ENCODE measurements around the gene RAI1.

The RAI1 gene

GRCh38 chr17:17742688-17743390, 61.6 kb downstream of the RAI1 start:
- TF ChIP-seq CTCF (IDR thresholded peaks at IDR 0.05; ENCODE audit: low read depth, low read length, missing control alignments) = no peak
- no peak for DNase-seq
- no peak overlapping the region for H3K27ac ChIP-seq
- in situ Hi-C loops (cut with HindIII; ENCODE audit: low pct_ligation_motif_present, low sequenced_read_pairs) = no loop called here
- no peak overlapping the region for H3K4me3 ChIP-seq (ENCODE audit: low read depth, low read length)
- no peaks in the 10 kb centered on the region for H3K27me3 ChIP-seq (replicated peaks)
- no peaks in the 10 kb centered on the region for H3K36me3 ChIP-seq (replicated peaks)

GRCh38 chr17:17743391-17744112, 62.3 kb downstream of the RAI1 start:
- no peaks in the 10 kb centered on the region for H3K36me3 ChIP-seq (replicated peaks)
- no peak for DNase-seq
- in situ Hi-C loops (cut with HindIII; ENCODE audit: low pct_ligation_motif_present, low sequenced_read_pairs) = no loop called here
- H3K27ac ChIP-seq = no peak overlapping the region
- H3K4me3 ChIP-seq (ENCODE audit: low read depth, low read length) = no peak overlapping the region
- H3K27me3 ChIP-seq (replicated peaks) = no peaks in the 10 kb centered on the region
- TF ChIP-seq CTCF (IDR thresholded peaks at IDR 0.05; ENCODE audit: low read depth, low read length, missing control alignments) = no peak

- in situ Hi-C loops (cut with HindIII; ENCODE audit: low pct_ligation_motif_present, low sequenced_read_pairs) = no loop called here
Observed at GRCh38 chr17:17744116-17744515, 62.9 kb downstream of the RAI1 start.

GRCh38 chr17:17745476-17746455, 64.5 kb downstream of the RAI1 start:
- Histone ChIP-seq H3K27ac (no peak overlapping the region), H3K27me3 (replicated peaks) (no peaks in the 10 kb centered on the region), H3K36me3 (replicated peaks) (no peaks in the 10 kb centered on the region), H3K4me3 (ENCODE audit: low read depth, low read length) (no peak overlapping the region)
- no peak for TF ChIP-seq CTCF (IDR thresholded peaks at IDR 0.05; ENCODE audit: low read depth, low read length, missing control alignments)
- no peak for DNase-seq
- in situ Hi-C loops (cut with HindIII; ENCODE audit: low pct_ligation_motif_present, low sequenced_read_pairs) = no loop called here

More at GRCh38 chr17:17744116-17744515, 62.9 kb downstream of the RAI1 start:
- Histone ChIP-seq H3K27ac (no peak overlapping the region), H3K4me3 (ENCODE audit: low read depth, low read length) (no peak overlapping the region), H3K27me3 (replicated peaks) (no peaks in the 10 kb centered on the region), H3K36me3 (replicated peaks) (no peaks in the 10 kb centered on the region)
- DNase-seq = no peak
- TF ChIP-seq CTCF (IDR thresholded peaks at IDR 0.05; ENCODE audit: low read depth, low read length, missing control alignments) = no peak

GRCh38 chr17:17748179-17748578, 66.9 kb downstream of the RAI1 start:
- Histone ChIP-seq H3K27ac (no peak overlapping the region), H3K36me3 (replicated peaks) (no peaks in the 10 kb centered on the region), H3K27me3 (replicated peaks) (no peaks in the 10 kb centered on the region)

More at GRCh38 chr17:17748179-17748578, 66.9 kb downstream of the RAI1 start:
- TF ChIP-seq CTCF (IDR thresholded peaks at IDR 0.05; ENCODE audit: low read depth, low read length, missing control alignments) = peak; percentile 35
- no peak overlapping the region for H3K4me3 ChIP-seq (ENCODE audit: low read depth, low read length)
- DNase-seq = no peak
- in situ Hi-C loops (cut with HindIII; ENCODE audit: low pct_ligation_motif_present, low sequenced_read_pairs) = no loop called here
